T-helper 2 cell (primary cell): ENCODE measurements around the gene CTSO.
"Not testable (repeated sequence)": the region's sequence is repeated elsewhere in the genome, so short reads cannot be mapped to it uniquely, and the experiment has no call there.

ENCODE experiments used
- DNase-seq, 5 experiments: peaks; one replicate each; pipeline versions ENCODE4 v3.0.0 to v3.0.0-alpha.2; 2012 to 2022

Gene CTSO

GRCh38 chr4:155954939-155955338 lies 1.3 kb upstream of the CTSO start:
- DNase-seq: no peak

- no peak for DNase-seq
Observed at GRCh38 chr4:155954118-155954685, 536 bp upstream of the CTSO start.

- no peak for DNase-seq
Observed at GRCh38 chr4:155952501-155952901, 1.2 kb downstream of the CTSO start.

DNA sequence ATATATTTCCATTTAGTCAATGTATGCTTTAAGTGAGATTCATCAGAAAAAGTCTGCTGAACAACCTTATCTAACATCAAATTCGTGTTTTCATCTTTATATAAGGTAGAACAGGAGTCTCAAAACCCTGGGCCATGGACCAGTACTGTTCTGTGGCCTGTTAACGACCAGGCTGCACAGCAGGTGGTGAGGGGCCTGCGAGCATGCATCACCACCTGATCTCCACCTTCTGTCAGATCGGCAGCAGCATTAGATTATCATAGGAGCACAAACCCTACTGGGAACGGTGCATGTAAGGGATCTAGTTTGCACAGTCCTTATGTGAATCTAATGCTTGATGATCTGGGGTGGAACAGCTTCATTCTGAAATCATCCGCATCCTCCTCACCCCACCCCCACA lies 3.2 kb downstream of the CTSO start:
- DNase-seq: no peak

DNA sequence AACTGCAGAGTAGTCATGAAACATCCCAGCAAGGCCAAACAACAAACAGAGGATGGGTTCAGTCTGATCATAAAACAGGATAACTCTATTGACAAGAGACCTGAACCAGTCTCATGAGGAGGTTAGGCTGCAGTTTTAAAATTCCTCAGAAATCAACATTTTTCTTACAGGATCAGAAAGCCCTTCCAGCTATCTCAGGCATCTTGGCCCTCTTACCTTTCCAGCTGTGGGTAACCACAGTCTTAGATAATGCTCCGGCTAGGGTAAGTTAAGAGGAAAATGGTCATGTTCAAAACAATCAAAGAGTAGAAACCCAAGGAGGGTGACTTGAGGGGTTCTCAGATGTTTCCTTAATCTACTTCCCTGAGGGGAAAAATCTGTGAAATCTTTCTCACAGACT lies 5.1 kb downstream of the CTSO start:
- no peak for DNase-seq

DNA sequence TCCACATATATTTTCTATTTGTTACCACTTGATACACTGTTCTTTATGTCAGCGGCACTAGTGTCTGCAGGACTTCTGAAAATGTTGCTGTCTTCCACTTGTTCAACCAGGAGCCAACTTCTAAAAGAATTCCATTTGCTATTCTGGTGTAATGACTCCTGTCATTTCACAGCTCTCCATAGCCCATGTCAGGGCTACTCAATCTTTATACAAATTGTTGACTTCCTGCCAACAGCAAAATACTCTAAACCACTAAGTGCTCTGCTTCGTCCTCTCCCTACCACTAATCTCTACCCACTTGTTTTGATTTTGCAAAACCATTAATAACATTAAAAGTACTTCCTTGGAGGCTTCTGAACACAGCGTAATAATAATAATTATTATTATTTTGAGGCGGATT lies 7.2 kb downstream of the CTSO start:
- no peak for DNase-seq

GRCh38 chr4:155944516-155944915 lies 9.2 kb downstream of the CTSO start:
- no peak for DNase-seq

GRCh38 chr4:155943605-155944291 lies 9.9 kb downstream of the CTSO start:
- no peak for DNase-seq

DNA sequence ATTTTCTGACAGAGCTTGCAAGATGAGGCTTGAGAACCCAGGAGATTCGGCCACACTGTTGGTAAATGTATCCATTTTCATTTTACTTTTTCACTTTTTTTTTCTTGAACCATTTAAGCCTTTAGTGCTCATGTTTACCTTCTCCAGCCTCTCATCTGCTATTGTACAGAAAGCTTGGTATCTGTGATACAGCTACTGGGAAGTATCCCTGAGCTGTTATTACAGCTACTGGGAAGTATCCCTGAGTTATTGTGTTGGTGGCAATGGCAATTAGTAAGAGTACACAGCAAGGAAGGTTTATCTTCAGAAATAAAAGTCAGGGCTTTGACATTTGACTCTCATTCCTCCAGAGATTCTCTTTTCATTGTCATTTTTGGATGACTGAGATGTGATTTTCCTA lies 11.8 kb downstream of the CTSO start:
- no peak for DNase-seq

GRCh38 chr4:155941085-155941790 lies 12.4 kb downstream of the CTSO start:
- no peak for DNase-seq

GRCh38 chr4:155935389-155935986 lies 18.2 kb downstream of the CTSO start:
- no peak for DNase-seq

DNA sequence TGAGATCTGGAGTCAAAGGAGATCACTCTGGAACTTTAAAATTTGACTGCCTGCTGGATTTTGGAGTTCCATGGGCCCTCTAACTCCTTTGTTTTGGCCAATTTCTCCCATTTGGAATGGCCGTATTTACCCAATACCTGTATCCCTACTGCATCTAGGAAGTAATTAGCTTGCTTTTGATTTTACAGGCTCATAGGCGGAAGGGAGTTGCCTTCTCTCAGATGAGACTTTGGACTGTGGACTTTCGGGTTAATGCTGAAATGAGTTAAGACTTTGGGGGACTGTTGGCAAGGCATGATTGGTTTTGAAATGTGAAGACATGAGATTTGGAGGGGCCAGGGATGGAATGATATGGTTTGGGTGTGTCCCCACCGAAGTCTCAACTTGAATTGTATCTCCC lies 19.0 kb downstream of the CTSO start:
- DNase-seq: not testable (repeated sequence)

DNA sequence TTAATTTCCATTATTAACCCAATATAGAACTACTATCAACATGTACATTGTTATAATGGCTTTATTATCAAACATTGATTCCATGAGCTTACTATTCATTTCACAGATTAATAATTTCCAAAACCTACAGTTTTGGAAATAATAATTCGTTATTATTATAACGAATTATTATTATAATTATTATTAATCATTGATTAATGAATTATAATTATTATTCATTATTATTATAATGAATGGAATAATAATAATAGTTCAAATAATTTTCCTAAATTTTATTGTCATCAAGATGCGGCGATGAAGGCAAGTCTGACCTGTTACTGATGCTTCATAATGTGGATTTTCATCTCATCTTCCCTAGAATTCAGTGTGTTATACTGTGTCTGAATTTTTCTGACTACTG lies 22.0 kb downstream of the CTSO start:
- DNase-seq: no peak

DNA sequence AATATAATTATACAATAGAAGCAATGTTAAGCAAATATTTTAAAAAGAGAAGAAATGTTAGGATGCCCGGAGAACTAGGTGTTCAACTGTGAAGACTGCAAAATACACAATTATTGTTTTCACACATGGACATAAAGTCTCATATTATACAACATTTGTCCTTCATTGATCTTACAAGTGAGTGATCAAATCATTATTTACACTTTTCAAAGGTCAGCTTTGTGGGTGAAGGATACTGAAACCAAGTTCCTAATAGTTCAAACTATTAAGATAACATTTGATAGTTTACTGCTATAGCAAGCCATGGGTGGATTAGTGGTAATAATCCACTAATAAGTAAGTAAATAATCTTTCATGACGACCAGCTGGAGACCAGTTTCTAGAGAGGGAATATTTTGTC lies 23.3 kb downstream of the CTSO start:
- no peak for DNase-seq

DNA sequence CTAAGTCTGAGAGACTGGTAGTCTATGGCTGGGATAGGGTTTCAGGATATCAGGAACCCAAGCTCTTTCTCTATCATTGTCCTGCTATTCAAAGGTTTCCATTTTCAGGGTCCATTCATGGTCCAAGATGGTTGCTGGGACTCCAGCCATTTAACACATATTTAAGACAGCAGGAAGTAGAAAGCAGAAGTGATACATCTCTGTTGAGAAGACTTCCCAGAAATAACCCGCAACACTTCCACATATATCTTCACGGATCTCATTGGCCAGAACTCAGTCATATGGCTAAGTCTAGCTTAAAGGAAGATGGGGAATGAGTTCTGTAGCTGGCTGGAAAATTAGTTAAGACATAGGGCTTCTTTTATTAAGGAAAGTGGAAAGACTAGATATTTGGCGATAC lies 23.8 kb downstream of the CTSO start:
- DNase-seq: no peak

GRCh38 chr4:155924637-155925036 lies 29.0 kb downstream of the CTSO start:
- DNase-seq: no peak

GRCh38 chr4:155921597-155921996 lies 32.1 kb downstream of the CTSO start:
- no peak for DNase-seq

DNA sequence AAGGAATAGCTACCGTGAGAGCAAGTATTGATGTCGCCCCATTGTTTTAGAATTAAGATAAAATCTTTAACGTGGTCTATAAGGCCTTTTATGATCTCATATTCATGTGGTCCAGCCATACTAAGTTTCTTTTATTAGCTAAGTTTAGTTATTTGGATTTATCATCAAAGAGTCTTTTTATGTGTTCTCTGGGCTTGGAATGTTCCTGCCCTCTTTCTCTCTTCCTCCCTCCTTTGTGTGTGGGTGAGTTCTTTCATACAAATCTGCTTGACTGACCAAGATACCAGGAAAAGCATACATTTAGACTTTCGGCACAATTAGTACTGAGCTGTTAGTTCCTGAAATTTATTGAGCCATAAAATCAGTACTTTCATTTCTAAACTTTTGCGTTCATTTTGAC lies 38.9 kb downstream of the CTSO start:
- no peak for DNase-seq

DNA sequence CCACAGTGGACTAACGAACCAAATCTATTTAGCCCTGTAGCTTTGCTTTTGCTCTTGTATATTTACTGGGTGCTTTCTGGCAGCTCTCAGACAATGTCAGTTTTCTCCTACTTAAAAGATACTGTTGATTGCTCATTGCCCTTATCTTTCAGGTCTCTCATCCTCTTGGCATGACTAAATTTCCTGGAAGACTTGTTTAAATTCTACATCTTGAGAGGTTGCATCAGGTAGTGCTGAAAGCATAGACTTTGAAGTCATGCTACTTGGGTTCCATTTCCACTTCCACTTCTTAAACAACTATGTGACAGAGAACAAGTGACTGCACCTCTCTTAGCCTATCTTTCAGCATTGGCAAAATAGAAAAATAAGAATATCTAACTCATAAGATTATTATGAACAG lies 41.8 kb downstream of the CTSO start:
- no peak for DNase-seq

GRCh38 chr4:155909615-155910226 lies 43.9 kb downstream of the CTSO start:
- DNase-seq: no peak

DNA sequence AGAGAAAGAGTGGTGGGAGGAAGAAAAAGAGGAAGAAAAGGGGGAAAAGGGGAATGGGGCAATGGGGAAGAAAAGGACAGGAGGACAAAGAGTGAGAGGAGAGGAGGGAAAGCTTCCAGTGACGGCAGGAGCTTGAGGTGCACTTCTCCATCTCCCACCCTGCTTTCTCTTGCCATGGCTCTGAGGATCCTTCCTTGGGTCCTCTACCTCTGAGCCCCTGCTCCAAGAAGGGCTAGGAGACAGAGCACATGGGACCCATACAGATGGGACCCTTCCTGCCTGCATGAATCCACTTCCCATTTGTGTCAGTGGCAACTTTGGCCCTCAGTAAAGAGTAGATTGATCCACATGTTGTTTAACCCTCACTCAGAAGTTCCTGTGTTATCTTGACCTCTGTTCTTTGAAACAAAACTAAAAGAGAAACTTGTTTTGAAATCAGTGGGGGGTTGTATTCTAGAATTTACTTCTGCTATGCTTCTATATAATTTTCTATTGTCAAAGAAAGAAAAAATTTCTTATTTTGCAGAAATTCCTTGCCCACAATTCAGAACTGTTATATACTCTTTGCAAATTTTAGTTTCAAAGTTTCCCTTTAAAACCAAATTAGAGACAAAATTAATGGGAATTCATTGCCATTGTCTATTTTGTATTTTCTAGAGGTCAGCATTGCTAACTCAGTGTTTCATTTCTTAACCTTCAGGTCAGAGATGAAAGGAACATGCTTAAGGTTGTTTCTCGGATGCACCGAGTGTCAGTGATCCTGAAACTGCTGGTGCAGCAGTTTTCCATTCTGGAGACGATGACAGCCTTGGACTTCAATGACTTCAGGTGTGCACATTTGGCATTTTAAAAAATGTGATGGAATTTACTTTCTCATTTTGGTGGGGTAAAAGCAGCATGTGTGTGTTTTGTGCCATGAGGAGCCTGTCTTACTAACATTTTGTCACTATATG lies 45.2 kb downstream of the CTSO start:
- DNase-seq: no peak

GRCh38 chr4:155907556-155907955 lies 46.1 kb downstream of the CTSO start:
- no peak for DNase-seq
